A549 (cell line): Measurements from ENCODE around the gene ZNF850. TPM values are rescaled to one million over a fixed set of nuclear protein-coding genes. Genes with fewer than 3 reads are reported as not detected.

Experiments used
- ATAC-seq, 2 experiments: fragments of 200-7000 bp in 1 of 2; fragments of >200 bp in 1 of 2; cut with Nextera tagmentation in 1 of 2; cut with Tn5 transposase in 1 of 2; 3 replicates each; pipeline versions ENCODE4 v1.8.0 to v1.9.1; 2018 to 2020; ENCODE audit warnings: mild to moderate bottlenecking in 1 of 2, moderate library complexity in 1 of 2
- CTCF ChIA-PET: fragments of 300-600 bp; sonication (Branson Sonifier 250); formaldehyde crosslinking; extraction: SDS; loops from one replicate; lab custom pipeline; 2021; ENCODE audit warnings: antibody characterized with exemption, inconsistent platforms; lab: Yijun Ruan, JAX
- POLR2A ChIA-PET: fragments of 350-600 bp; formaldehyde crosslinking; extraction: SDS; loops from one replicate; lab custom pipeline; 2021; ENCODE audit warnings: antibody characterized with exemption, inconsistent platforms; lab: Yijun Ruan, JAX
- DNase-seq, 2 experiments: peaks; one replicate each; pipeline versions ENCODE4 v3.0.0 to v3.0.0-alpha.2; 2011 to 2016; ENCODE audit warnings: low read depth in 1 of 2, low spot score in 1 of 2
- FAIRE-seq: peaks from 2 replicates; lab custom pipeline; 2011; peaks lifted over from hg19 to GRCh38; lab: Jason Lieb, UNC
- H3K27ac ChIP-seq, 2 experiments: fragments of >200 bp; sonication (Bioruptor Twin); formaldehyde crosslinking; 3 replicates each; pipeline ENCODE4 v1.5.1; 2016 to 2017
- H3K4me1 ChIP-seq: fragments of >200 bp; sonication (Bioruptor Twin); formaldehyde crosslinking; 3 replicates; pipeline ENCODE4 v1.6.1; 2016
- H3K4me2 ChIP-seq: fragments of >200 bp; sonication (Bioruptor Twin); formaldehyde crosslinking; 3 replicates; pipeline ENCODE4 v1.6.1; 2016
- H3K4me3 ChIP-seq: fragments of >200 bp; sonication (Bioruptor Twin); formaldehyde crosslinking; 3 replicates; pipeline ENCODE4 v1.5.1; 2016
- H3K9me3 ChIP-seq: fragments of >200 bp; sonication (Bioruptor Twin); formaldehyde crosslinking; 3 replicates; pipeline ENCODE4 v1.6.1; 2016
- BHLHE40 ChIP-seq: IDR thresholded peaks from 2 replicates; pipeline ENCODE4 v1.6.1; 2012; ENCODE audit warnings: low read depth, low read length, inconsistent platforms
- CTCF ChIP-seq: fragments of >200 bp; sonication (Bioruptor Twin); formaldehyde crosslinking; IDR thresholded peaks from 3 replicates; pipeline ENCODE4 v1.5.1; 2016
- E2F6 ChIP-seq: IDR thresholded peaks from 2 replicates; pipeline ENCODE4 v1.6.1; 2012; ENCODE audit warnings: low read depth, borderline replicate concordance
- EHF ChIP-seq: fragments of 250-450 bp; sonication (Bioruptor Pico); IDR thresholded peaks from 2 replicates; pipeline ENCODE4 v1.5.0; 2020; ENCODE audit warnings: mild to moderate bottlenecking
- EHMT2 ChIP-seq: fragments of 200-600 bp; sonication (generic); IDR thresholded peaks from 2 replicates; pipeline ENCODE4 v1.6.1; 2016; ENCODE audit warnings: antibody characterized with exemption, low read depth, mild to moderate bottlenecking, moderate library complexity
- ESRRA ChIP-seq: fragments of 150-350 bp; IDR thresholded peaks from 2 replicates; pipeline ENCODE4 v1.6.1; 2014; ENCODE audit warnings: mild to moderate bottlenecking, low read length, borderline replicate concordance
- FOSB ChIP-seq: fragments of 250-450 bp; sonication (Bioruptor Pico); IDR thresholded peaks from 2 replicates; pipeline ENCODE4 v1.5.0; 2020; ENCODE audit warnings: mild to moderate bottlenecking, moderate library complexity
- FOXS1 ChIP-seq: fragments of 250-450 bp; sonication (Bioruptor Pico); IDR thresholded peaks from 2 replicates; pipeline ENCODE4 v1.5.0; 2020; ENCODE audit warnings: mild to moderate bottlenecking, moderate library complexity
- GATA3 ChIP-seq: IDR thresholded peaks from 2 replicates; pipeline ENCODE4 v1.6.1; 2012; ENCODE audit warnings: borderline replicate concordance
- HES2 ChIP-seq: fragments of >200 bp; sonication (Bioruptor Twin); formaldehyde crosslinking; IDR thresholded peaks from 2 replicates; pipeline ENCODE4 v1.6.1; 2016
- HMGXB4 ChIP-seq: fragments of 250-450 bp; sonication (Bioruptor Pico); IDR thresholded peaks from 2 replicates; pipeline ENCODE4 v1.5.0; 2021; ENCODE audit warnings: mild to moderate bottlenecking, moderate library complexity, borderline replicate concordance
- JUN ChIP-seq, 2 experiments: fragments of >200 bp; sonication (Bioruptor Twin); formaldehyde crosslinking; IDR thresholded peaks; 2 replicates in 1 of 2; 3 replicates in 1 of 2; pipeline ENCODE4 v1.6.1; 2016 to 2017
- MAFK ChIP-seq: fragments of 450-650 bp; IDR thresholded peaks from 2 replicates; pipeline ENCODE4 v1.6.1; 2014; ENCODE audit not compliant: partially characterized antibody
- PHF8 ChIP-seq: fragments of 200-600 bp; sonication (generic); IDR thresholded peaks from 2 replicates; pipeline ENCODE4 v1.6.1; 2016; ENCODE audit warnings: low read depth, mild to moderate bottlenecking, antibody characterized with exemption, moderate library complexity, borderline replicate concordance
- RAD21 ChIP-seq, 2 experiments: fragments of >200 bp in 1 of 2; sonication (Bioruptor Twin) in 1 of 2; formaldehyde crosslinking in 1 of 2; IDR thresholded peaks in 1 of 2; conservative IDR thresholded peaks in 1 of 2; 2 replicates in 1 of 2; 3 replicates in 1 of 2; pipeline ENCODE4 v1.6.1; 2012 to 2018; ENCODE audit warnings: inconsistent platforms in 1 of 2
- SREBF2 ChIP-seq: fragments of 450-650 bp; IDR thresholded peaks from 2 replicates; pipeline ENCODE4 v1.6.1; 2014; ENCODE audit warnings: mild to moderate bottlenecking, moderate library complexity
- TFCP2L1 ChIP-seq: fragments of 250-450 bp; sonication (Bioruptor Pico); IDR thresholded peaks from 2 replicates; pipeline ENCODE4 v1.5.0; 2021; ENCODE audit warnings: mild to moderate bottlenecking
- USF2 ChIP-seq: fragments of 450-650 bp; IDR thresholded peaks from 2 replicates; pipeline ENCODE4 v1.6.1; 2014; ENCODE audit warnings: antibody characterized with exemption
- ZSCAN20 ChIP-seq: fragments of 250-450 bp; sonication (Bioruptor Pico); IDR thresholded peaks from 2 replicates; pipeline ENCODE4 v1.8.0; 2022; ENCODE audit warnings: mild to moderate bottlenecking, moderate library complexity
- WGBS: methylation state at CpG from one replicate; pipeline ENCODE4 v1.1.6; 2017; ENCODE audit errors: missing lambda C conversion rate; 5-methylcytosine and 5-hydroxymethylcytosine counted together
- polyA plus RNA-seq, 4 experiments: library from polyadenylated mRNA; depleted of rRNA in 3 of 4; stranded (reverse); fragments of >200 nt; fragmentation: RNase III in 1 of 4; extraction: RNeasy Plus Mini Kit Qiagen cat#74134 plus additional on column Dnase treatment in 1 of 4; gene quantifications; 2 replicates in 3 of 4; 3 replicates in 1 of 4; pipeline ENCODE4 v1.2.3, GENCODE V29; 2011 to 2017

Gene ZNF850
- polyA plus RNA-seq, 2 of the 4 experiments (the other 2 are of a cell fraction) = 1.5 to 3.1 TPM

- Histone ChIP-seq H3K4me3 (peak overlapping the region; percentile 73), H3K27ac (no peak overlapping the region; a peak in 1 of 6 replicates), H3K4me2 (peak overlapping the region; percentile 69)
- ATAC-seq = peak in 1 of 2 experiments; percentile 32; a peak in 4 of 6 replicates
- no peak for TF ChIP-seq TFCP2L1
- no peak for TF ChIP-seq FOSB (CRISPR knock-in tag)
- no peak; the same call in 1 of the 2 replicates for TF ChIP-seq GATA3
- TF ChIP-seq, all 56 proteins: peak for 0
- DNase-seq = no peak
- ChIA-PET POLR2A (interaction anchor here (0.5 to 1.3 kb wide), 6 partner anchors 77 to 1154 kb away, joined by 3 to 6 read pairs (median 3); partner anchors contain the start of genes ZNF260, ZNF345, ZNF566 and ZNF570), CTCF (no interaction called here)
- FAIRE-seq = no peak
- Histone ChIP-seq H3K4me1 (no peaks in the 10 kb centered on the region), H3K9me3 (peaks cover 99% of the 10 kb centered on the region)
- WGBS = 73% methylated on average over 15 of the region's 15 CpGs
Measured at GRCh38 chr19:36773223-36773579, 594 bp upstream of the ZNF850 start.

GRCh38 chr19:36771261-36772231, 1.1 kb downstream of the ZNF850 start:
- TF ChIP-seq ESRRA (no peak), USF2 (no peak), ZSCAN20 (CRISPR knock-in tag) (no peak), HMGXB4 (CRISPR knock-in tag) (no peak), FOXS1 (CRISPR knock-in tag) (no peak), HES2 (no peak), CTCF (no peak), SREBF2 (no peak), E2F6 (no peak), EHMT2 (no peak), BHLHE40 (no peak), MAFK (no peak), RAD21 (conservative IDR thresholded peaks at IDR 0.05 in 1 of 2, IDR thresholded peaks at IDR 0.05 in 1 of 2) (no peak), EHF (CRISPR knock-in tag) (no peak), PHF8 (no peak), JUN (IDR thresholded peaks at IDR 0.05) (no peak)
- ATAC-seq (no peak), FAIRE-seq (no peak), DNase-seq (peak in 1 of 2 experiments; percentile 60)
- 19% methylated on average over 29 of the region's 29 CpGs for WGBS
- ChIA-PET CTCF (interaction anchor here (0.7 to 0.9 kb wide), 2 partner anchors 18 to 220 kb away, joined by 3 read pairs; no protein-coding TSS in a partner anchor), POLR2A (no interaction called here)
- peak overlapping the region; percentile 73 for H3K4me3 ChIP-seq
- peaks cover 99% of the 10 kb centered on the region for H3K9me3 ChIP-seq
- H3K4me2 ChIP-seq = peak overlapping the region; percentile 69
- no peak overlapping the region for H3K27ac ChIP-seq
- H3K4me1 ChIP-seq = no peaks in the 10 kb centered on the region
